Inferior parietal cortex (tissue), 1 donor: ENCODE measurements around the gene NRL.
"Not testable (repeated sequence)": the region's sequence is repeated elsewhere in the genome, so short reads cannot be mapped to it uniquely, and the experiment has no call there.

ENCODE experiments used
- DNase-seq: peaks from one replicate; pipeline ENCODE4 v3.0.0-alpha.2; 2016; ENCODE audit errors: extremely low spot score

NRL gene

DNA sequence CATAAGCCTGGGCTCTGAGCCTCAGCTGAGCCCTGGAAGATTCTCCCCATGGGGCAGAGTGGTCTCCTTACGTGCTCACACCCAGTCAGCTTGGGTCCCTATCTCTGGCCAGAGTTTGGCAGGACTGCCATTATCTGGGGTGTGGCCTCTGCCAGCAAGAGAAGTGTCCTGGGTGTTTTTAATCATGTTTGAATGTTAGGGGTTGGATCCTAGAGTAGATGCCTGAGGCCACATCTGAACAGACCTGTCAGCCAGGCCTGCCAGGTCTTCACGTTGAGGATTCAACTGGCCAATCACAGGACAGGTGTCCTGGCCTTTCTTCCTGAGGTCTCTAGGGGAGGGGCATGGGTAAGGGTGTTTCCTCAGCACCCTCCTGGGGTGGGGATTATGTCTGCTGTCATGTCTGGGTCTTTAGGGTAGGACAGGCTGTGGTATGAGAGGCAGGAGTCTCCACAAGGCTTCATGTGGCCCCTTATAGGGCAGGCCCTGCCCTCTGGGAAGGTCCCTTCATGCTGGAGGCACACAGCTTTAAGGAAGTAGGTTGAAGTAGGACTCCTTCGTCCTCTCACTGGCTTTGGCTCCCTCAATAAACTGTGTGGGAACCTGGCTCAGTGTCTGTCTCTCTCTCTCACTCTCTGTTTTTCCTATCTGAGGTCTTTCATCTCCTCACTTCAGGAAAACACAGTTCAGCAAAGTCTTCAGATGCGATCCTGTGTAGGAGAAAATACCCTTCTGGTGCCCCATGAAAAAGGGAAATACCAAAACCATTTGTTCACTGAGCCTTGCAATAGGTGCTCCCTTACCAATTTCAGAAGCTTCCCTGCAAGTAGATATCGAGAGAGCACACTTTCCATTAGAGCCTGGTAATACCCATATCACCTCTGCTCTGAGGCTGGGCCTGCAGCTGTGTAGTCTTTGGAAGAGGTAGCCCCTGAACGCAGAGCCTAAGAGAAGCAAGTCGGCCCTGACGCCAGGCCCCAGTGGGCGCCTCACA, 9.0 kb upstream of the NRL start:
- DNase-seq = no peak

DNA sequence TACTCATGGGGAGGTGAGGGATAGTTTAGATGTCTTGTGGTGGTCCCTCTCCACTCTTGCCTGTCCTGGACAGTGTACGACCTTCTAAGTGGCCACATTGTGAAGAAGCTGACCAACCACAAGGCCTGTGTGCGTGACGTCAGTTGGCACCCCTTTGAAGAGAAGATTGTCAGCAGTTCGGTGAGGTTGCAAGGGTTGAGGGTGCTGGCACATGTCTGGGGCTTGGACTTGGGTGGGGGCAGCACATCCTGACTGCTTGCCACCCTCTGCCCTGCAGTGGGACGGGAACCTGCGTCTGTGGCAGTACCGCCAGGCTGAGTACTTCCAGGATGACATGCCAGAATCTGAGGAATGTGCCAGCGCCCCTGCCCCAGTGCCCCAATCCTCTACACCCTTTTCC, 8.1 kb upstream of the NRL start:
- DNase-seq = no peak

GRCh38 chr14:24122416-24122815, 7.7 kb upstream of the NRL start:
- DNase-seq = no peak

GRCh38 chr14:24121210-24121609, 6.5 kb upstream of the NRL start:
- DNase-seq = no peak

DNA sequence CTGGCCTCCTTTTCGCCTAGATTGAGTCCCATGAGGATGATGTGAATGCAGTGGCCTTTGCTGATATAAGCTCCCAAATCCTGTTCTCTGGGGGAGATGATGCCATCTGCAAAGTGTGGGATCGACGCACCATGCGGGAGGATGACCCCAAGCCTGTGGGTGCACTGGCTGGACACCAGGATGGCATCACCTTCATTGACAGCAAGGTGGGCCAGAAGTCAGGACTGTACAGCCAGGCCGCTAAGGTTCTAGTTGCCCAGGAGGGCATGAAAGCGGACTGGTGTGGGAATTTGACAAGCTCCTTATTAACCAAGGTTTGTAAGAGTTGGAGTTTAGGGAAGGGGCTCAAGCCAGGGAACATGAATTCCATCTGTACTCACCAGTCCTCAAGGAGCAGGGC, 4.9 kb upstream of the NRL start:
- DNase-seq = no peak

DNA sequence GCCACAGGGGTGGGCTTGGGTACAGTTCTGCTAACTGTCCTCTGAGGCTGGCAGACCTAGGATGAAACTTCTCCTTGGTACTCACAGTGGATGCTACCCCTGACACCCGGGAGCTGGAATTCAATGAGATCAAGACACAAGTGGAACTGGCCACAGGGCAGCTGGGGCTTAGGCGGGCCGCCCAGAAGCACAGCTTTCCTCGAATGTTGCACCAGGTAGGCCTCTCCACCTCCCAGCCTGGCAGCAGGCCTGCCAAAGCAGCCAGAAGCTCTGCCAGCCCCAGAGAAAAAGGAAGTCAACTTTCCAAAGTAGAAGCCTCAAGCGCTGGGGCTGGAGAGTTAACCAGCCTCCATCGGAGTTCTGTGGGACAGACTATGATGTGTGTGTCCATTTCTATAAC, 2.4 kb upstream of the NRL start:
- no peak for DNase-seq

GRCh38 chr14:24116128-24116814, 1.5 kb upstream of the NRL start:
- DNase-seq = no peak

DNA sequence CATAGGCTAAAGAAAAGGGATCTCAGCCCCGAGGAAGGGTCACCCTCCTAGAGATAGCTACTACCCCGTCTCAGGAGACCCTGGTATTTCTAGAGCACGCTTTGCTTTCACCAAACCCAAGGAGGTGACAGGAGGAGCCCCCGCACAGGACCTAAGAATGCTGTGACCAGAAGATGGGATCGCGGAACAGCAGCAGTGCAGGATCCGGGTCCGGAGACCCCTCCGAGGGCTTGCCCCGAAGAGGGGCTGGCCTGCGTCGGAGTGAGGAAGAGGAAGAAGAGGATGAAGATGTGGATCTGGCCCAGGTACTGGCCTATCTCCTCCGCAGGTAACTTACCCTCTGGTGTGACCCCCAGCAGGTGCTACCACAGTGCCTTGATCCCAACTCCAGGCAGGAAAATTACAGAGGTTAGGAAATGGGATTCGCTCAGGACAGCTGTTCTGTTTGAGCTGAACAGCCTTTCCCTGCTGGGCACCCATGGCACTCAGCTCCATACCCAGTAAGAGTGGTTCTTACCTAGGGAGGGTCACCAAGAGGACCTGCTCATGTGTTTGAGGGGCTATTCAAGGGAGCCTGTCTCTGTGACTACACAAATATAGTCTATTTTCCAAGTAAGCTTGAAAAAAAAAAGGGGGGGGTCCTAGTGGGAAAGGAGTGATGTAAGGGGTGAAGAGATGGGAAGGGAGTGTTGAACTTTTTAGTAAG, 826 bp upstream of the NRL start:
- DNase-seq = no peak

DNA sequence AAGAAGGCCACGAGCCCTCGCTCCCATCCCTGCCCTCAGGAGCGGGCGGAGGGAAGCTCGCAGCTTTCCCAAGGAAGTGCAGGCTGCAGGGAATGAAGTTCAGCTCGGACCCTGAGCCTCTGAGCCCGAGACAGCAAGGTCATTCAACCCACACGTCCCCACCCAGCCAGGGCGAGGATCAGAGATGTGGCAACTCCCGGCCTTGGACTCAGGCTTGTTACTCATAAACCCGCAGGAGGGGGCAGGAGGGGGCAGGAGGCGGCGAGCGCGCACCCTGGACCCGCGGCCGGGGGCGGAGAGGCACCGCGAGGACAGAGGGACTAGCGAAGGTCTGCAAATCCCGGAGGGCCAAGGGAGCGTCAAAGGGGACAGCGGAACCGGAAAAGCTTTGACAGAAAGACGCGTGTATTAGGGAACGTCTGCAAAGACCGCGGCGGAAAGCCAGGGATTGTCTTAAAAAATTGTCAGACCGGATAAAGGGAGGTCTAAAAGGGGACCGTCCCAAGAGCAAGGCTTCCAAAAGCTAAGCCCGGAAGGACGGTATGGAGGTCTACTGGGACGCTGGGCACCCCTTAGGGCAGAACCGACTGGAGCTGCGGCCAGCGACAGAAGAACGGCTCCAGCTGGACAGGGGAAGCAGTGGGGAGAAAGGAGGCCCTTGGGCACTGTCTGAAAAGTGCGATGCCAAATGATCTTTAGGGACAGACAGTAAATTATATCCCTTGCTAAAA, 783 bp downstream of the NRL start:
- DNase-seq = peak; percentile 89

DNA sequence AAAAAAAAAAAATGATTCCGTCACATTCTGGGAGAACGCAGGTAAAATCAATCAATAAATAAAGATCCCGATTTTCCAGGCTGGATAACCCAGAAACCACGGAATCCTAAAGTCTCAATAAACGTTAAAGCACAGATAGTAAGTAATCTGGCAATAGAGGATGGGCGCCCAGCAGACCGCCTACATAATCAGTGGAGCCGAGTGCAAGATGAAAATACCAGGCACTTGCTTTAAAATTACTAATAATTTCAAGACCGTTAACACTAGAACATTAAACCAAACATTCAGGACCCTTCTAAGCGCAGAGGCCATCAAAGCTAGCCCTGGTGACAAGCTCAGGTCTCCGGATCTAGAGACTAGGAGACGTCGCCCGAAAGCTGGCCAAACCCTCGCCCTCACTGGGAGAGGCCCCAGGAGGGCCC, 1.4 kb downstream of the NRL start:
- DNase-seq = no peak

DNA sequence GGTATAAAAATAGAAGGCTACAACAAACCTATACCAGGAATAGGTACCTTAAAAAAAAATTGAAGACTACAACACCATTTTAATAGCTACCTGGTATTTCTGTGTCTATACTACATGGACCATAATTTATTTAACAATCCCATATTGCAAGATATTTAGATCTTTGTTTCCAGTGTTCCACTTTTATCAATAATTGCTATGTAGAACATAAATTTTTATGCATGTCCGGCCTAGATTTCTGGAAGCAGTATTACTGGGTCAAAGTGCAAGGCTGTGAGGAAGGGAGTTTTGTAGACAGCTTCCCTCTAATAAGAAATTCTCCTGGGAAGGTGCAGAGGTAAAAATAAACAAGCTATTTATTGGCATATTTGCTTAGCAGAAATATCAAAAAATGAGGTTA, 4.2 kb downstream of the NRL start:
- no peak for DNase-seq

- DNase-seq = no peak
Measured at GRCh38 chr14:24110060-24110459, 4.7 kb downstream of the NRL start.

DNA sequence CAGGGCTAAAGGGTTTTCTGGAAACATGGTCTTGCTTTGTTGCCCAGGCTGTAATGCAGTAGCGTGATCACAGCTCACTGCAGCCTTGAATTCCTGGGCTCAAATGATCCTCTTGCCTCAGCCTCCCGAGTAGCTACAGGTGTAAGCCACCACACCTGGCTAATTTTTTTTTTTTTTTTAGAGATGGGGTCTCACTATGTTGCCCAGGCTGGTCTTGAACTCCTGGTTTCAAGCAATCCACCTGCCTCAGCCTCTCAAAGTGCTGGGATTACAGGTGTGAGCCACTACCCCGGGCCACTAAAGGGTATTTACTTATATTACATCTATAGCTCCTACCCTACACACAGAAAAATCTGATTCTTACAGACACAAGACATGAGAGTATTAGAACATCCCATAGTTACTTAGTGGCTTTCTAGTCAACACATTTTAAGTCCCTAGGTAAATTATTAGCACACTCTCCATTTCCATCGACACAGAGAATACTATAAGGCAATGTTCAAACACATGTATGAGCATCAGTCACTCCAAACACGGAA, 6.3 kb downstream of the NRL start:
- DNase-seq = no peak

- no peak for DNase-seq
Measured at GRCh38 chr14:24106672-24107271, 8.0 kb downstream of the NRL start.

DNA sequence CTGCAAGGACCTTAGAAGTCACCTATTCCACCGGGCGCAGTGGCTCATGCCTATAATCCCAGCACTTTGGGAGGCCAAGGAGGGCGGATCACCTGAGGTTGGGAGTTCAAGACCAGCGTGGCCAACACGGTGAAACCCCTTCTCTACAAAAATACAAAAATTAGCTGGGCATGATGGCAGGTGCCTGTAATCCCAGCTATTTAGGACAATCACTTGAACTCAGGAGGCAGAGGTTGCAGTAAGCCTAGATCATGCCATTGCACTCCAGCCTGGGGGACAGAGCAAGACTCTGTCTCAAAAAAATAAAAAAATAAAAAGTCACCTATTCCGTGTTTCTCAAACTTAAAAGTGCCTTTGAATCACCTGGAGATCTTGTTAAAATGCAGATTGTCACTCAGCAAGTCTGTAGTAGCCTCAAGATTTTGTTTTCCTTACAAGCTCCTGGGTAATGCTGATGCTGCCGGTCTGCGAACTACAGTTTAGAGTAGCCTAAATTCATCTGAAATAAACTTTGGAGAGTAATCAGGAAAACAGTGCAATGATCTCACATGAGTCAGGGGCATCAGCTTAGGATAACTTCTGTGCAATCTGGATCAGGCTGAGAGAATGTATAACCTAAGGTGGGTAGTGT, 9.0 kb downstream of the NRL start:
- DNase-seq = not testable (repeated sequence)

GRCh38 chr14:24103451-24103850, 11.3 kb downstream of the NRL start:
- no peak for DNase-seq

DNA sequence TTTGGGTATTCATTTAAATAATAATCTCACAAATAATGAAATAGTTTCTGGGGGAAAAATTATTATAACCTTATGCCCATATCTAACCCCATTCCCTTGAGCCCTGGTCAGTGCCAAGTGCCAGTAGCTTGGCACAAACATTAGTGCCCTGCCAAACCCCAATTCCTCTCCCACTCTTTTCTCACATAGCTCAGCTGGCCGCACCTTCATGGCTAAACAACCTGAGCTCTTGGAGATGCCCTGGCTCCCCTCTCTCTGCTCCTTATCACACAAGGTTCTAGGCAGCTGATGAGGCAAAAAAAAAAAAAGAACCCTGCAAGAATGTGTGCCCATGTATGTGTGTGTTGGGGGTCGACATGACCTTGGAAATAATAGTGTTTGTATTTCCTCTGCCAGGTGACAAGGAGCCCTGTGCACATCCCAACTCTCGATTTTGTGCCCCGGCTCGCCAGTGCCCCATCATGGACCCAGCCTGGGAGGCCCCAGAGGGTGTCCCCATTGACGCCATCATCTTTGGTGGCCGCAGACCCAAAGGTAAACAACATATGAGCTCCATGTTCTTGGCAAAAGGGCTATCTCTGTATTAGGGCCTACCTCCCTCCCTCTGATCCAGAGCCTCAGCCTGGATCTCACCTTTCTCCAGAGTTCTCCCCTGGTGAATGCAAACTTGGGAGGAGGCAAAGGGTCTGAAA, 12.2 kb downstream of the NRL start:
- no peak for DNase-seq

GRCh38 chr14:24100982-24101494, 13.7 kb downstream of the NRL start:
- DNase-seq = no peak

GRCh38 chr14:24100197-24100981, 14.4 kb downstream of the NRL start:
- no peak for DNase-seq
